OCI-LY1 (cell line): ENCODE results near the gene PNRC2.

Experiments
- H2AFZ ChIP-seq: fragments of 200-600 bp; sonication (generic), shearing (Covaris generic); 2 replicates; pipeline ENCODE4 v1.6.0; 2014; ENCODE audit warnings: antibody characterized with exemption, mild to moderate bottlenecking, low read length
- H3F3A ChIP-seq: fragments of 200-600 bp; sonication (generic), shearing (Covaris generic); 2 replicates; pipeline ENCODE4 v1.6.0; 2014; ENCODE audit warnings: mild to moderate bottlenecking, antibody characterized with exemption, low read length, moderate library complexity; ENCODE audit not compliant: insufficient read depth
- H3K27ac ChIP-seq: fragments of 200-600 bp; sonication (generic); 2 replicates; pipeline ENCODE4 v1.5.1; 2014; ENCODE audit warnings: low read length, mixed run types, mild to moderate bottlenecking, low read depth; ENCODE audit not compliant: poor library complexity, severe bottlenecking
- H3K27me3 ChIP-seq: fragments of 200-600 bp; sonication (generic); 2 replicates; pipeline ENCODE4 v1.6.0; 2014; ENCODE audit warnings: antibody characterized with exemption, mild to moderate bottlenecking, low read length, moderate library complexity; ENCODE audit not compliant: insufficient read depth
- H3K36me3 ChIP-seq: fragments of 200-600 bp; sonication (generic); 2 replicates; pipeline ENCODE4 v1.6.1; 2014; ENCODE audit warnings: mild to moderate bottlenecking, antibody characterized with exemption, low read length, moderate library complexity, mixed read lengths; ENCODE audit not compliant: insufficient read depth
- H3K4me1 ChIP-seq: fragments of 200-600 bp; sonication (generic); 2 replicates; pipeline ENCODE4 v1.5.1; 2014; ENCODE audit warnings: mild to moderate bottlenecking, low read length, moderate library complexity; ENCODE audit not compliant: insufficient read depth, severe bottlenecking
- H3K4me2 ChIP-seq: fragments of 200-600 bp; sonication (generic), shearing (Covaris generic); 2 replicates; pipeline ENCODE4 v1.6.1; 2014; ENCODE audit warnings: low read length
- H3K4me3 ChIP-seq: fragments of 200-600 bp; sonication (generic); 2 replicates; pipeline ENCODE4 v1.5.1; 2014; ENCODE audit warnings: low read length, low read depth, mild to moderate bottlenecking, mixed read lengths; ENCODE audit not compliant: poor library complexity, severe bottlenecking
- H3K79me2 ChIP-seq: fragments of 200-600 bp; shearing (Covaris generic); 2 replicates; pipeline ENCODE4 v1.6.1; 2016; ENCODE audit warnings: mixed run types, low read length, mixed read lengths; ENCODE audit not compliant: insufficient read depth
- H3K9ac ChIP-seq: fragments of 200-600 bp; sonication (generic), shearing (Covaris generic); 2 replicates; pipeline ENCODE4 v1.6.1; 2014; ENCODE audit warnings: mild to moderate bottlenecking, low read length, mixed read lengths
- H3K9me2 ChIP-seq: fragments of 200-600 bp; sonication (generic), shearing (Covaris generic); 2 replicates; pipeline ENCODE4 v1.6.1; 2014; ENCODE audit warnings: low read depth, mild to moderate bottlenecking, low read length, mixed read lengths
- H3K9me3 ChIP-seq: fragments of 200-600 bp; shearing (Covaris generic); 2 replicates; pipeline ENCODE4 v1.6.1; 2014; ENCODE audit warnings: low read length, mixed read lengths
- H4K20me1 ChIP-seq: fragments of 200-600 bp; sonication (generic), shearing (Covaris generic); 2 replicates; pipeline ENCODE4 v1.6.0; 2016; ENCODE audit warnings: mild to moderate bottlenecking, low read length; ENCODE audit not compliant: insufficient read depth
- EZH2 ChIP-seq: fragments of 200-600 bp; sonication (generic), shearing (Covaris generic); IDR thresholded peaks from 2 replicates; pipeline ENCODE4 v1.8.0; 2017; ENCODE audit warnings: borderline replicate concordance, mixed run types, mild to moderate bottlenecking, antibody characterized with exemption, low read length, moderate library complexity, mixed read lengths
- TF ChIP-seq, protein P1 (sequence below): fragments of 200-600 bp; sonication (generic), shearing (Covaris generic); IDR thresholded peaks from 2 replicates; pipeline ENCODE4 v1.5.1; 2017; ENCODE audit warnings: mild to moderate bottlenecking, antibody characterized with exemption, low read length, moderate library complexity, mixed read lengths

Gene PNRC2

DNA sequence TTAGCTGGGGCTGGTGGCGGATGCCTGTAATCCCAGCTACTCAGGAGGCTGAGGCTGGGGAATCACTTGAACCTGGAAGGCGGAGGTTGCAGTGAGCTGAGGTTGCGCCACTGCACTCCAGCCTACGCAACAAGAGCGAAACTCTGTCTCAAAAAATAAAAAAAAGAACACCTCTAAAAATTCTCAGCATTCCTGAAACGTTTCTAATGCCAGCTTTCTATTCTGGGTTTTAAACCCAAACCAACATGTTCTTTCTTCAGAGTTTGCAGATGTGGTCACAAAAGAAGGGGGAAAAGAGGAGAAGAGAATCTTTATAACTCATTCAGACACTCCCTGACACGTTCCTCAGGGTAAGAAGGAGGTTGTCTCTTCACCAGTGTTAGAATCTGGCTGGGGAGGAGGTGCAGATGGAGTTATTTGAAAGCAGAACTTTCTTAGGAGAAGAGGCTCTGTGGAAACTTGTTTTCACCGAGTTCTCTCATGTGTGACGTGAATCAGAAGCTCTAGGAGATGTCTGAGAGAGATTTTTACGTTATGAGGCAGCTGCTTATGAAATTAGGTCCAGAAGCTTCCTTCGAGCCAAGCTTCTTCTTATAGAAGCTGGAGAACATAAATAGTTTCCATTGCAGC lies 28.7 kb upstream of the PNRC2 start:
- H3K36me3 ChIP-seq = no peaks in the 10 kb centered on the region
- no peaks in the 10 kb centered on the region for H3K79me2 ChIP-seq
- peaks cover 3% of the 10 kb centered on the region; the same call in 1 of the 2 replicates for H3K27me3 ChIP-seq
- no peak overlapping the region for H2AFZ ChIP-seq
- peaks cover 15% of the 10 kb centered on the region for H3K4me1 ChIP-seq
- H3K27ac ChIP-seq = no peak overlapping the region
- H3K9me3 ChIP-seq = no peaks in the 10 kb centered on the region
- H3K4me3 ChIP-seq = no peak overlapping the region
- H3K9me2 ChIP-seq = no peaks in the 10 kb centered on the region
- H3K9ac ChIP-seq = no peak overlapping the region
- peaks cover 4% of the 10 kb centered on the region; the same call in 1 of the 2 replicates for H3F3A ChIP-seq
- peak overlapping the region; percentile 18 for H3K4me2 ChIP-seq
- no peaks in the 10 kb centered on the region for H4K20me1 ChIP-seq
- no peak for TF ChIP-seq EZH2
- TF ChIP-seq, protein P1, sequence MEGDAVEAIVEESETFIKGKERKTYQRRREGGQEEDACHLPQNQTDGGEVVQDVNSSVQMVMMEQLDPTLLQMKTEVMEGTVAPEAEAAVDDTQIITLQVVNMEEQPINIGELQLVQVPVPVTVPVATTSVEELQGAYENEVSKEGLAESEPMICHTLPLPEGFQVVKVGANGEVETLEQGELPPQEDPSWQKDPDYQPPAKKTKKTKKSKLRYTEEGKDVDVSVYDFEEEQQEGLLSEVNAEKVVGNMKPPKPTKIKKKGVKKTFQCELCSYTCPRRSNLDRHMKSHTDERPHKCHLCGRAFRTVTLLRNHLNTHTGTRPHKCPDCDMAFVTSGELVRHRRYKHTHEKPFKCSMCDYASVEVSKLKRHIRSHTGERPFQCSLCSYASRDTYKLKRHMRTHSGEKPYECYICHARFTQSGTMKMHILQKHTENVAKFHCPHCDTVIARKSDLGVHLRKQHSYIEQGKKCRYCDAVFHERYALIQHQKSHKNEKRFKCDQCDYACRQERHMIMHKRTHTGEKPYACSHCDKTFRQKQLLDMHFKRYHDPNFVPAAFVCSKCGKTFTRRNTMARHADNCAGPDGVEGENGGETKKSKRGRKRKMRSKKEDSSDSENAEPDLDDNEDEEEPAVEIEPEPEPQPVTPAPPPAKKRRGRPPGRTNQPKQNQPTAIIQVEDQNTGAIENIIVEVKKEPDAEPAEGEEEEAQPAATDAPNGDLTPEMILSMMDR = no peak

DNA sequence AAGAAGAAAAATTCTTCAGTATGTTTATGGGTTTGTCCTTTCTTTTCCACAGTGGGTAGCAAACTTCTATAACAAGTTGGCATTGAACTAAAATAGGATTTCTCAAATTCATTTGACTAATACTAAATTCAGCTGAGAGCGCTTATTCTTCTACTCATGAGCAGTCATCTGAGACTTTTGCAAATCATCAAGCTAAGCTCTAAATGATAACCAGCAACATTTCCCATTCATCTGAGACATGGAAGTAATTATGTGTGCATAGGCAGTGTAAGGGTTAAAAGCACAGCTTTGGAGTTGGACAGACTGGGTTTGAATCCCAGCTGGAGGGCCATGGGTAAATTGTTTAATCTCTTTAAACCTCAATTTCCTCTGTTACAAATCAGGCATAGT lies 28.1 kb upstream of the PNRC2 start:
- Histone ChIP-seq H3K9me3 (no peaks in the 10 kb centered on the region), H3F3A (peaks cover 4% of the 10 kb centered on the region; the same call in 1 of the 2 replicates), H3K9ac (no peak overlapping the region), H4K20me1 (no peaks in the 10 kb centered on the region), H3K9me2 (no peaks in the 10 kb centered on the region), H3K27me3 (peaks cover 3% of the 10 kb centered on the region; the same call in 1 of the 2 replicates), H2AFZ (no peak overlapping the region), H3K27ac (no peak overlapping the region), H3K36me3 (no peaks in the 10 kb centered on the region), H3K4me3 (no peak overlapping the region), H3K79me2 (no peaks in the 10 kb centered on the region), H3K4me2 (peak overlapping the region; percentile 18), H3K4me1 (peaks cover 15% of the 10 kb centered on the region)
- TF ChIP-seq, protein P1 = no peak
- TF ChIP-seq EZH2 = no peak

GRCh38 chr1:23936481-23937176 lies 23.0 kb upstream of the PNRC2 start:
- TF ChIP-seq, protein P1 = no peak
- no peak for TF ChIP-seq EZH2
- Histone ChIP-seq H3K4me2 (no peak overlapping the region), H2AFZ (no peak overlapping the region), H3K4me1 (peaks cover 2% of the 10 kb centered on the region), H3K9ac (no peak overlapping the region), H3K79me2 (no peaks in the 10 kb centered on the region), H3K9me3 (no peaks in the 10 kb centered on the region), H3K27me3 (no peaks in the 10 kb centered on the region), H3K27ac (no peak overlapping the region), H3K4me3 (no peak overlapping the region), H3K9me2 (no peaks in the 10 kb centered on the region), H3K36me3 (no peaks in the 10 kb centered on the region), H4K20me1 (no peaks in the 10 kb centered on the region), H3F3A (no peaks in the 10 kb centered on the region)
